Measurements from ENCODE around the gene CLK3.
A peak's percentile ranks its signal among the peaks of the same experiment; 100 is the strongest.
"Not testable (repeated sequence)": the region's sequence is repeated elsewhere in the genome, so short reads cannot be mapped to it uniquely, and the experiment has no call there.

CLK3 gene

GRCh38 chr15:74628199-74628598 is 12.6 kb downstream of the CLK3 start:
- Histone ChIP-seq H3K27me3 (no peaks in the 10 kb centered on the region), H3K36me3 (peaks cover 100% of the 10 kb centered on the region), H3K4me1 (ENCODE audit: control insufficient read depth in 1 of 2, insufficient read depth in 1 of 2, low read depth in 1 of 2, low read length in 1 of 2) (no peaks in the 10 kb centered on the region), H3K9me3 (no peaks in the 10 kb centered on the region), H3K27ac (no peak overlapping the region), H3K4me3 (ENCODE audit: low read depth in 1 of 2, low read length in 1 of 2) (no peak overlapping the region)
- TF ChIP-seq CTCF (IDR thresholded peaks at IDR 0.05), result no peak

DNA sequence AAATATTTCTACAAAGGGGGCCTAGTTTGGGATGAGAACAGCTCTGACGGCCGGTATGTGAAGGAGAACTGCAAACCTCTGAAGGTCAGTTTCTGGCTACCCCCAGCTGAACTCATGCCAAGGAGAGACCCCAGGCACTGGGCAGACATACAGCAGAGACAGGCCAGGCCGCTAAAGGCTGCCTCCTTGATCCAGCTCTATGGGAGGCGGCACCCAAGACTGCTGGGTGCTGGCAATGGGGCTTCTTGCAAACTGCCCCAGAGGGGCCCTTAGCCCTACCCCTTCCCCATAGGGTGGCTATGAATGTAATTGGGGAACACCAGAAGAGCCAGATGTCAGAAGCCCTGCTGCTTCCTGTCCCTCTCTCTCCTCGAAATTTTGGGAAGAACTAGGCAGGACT is 13.3 kb downstream of the CLK3 start:
- Histone ChIP-seq H3K36me3 (peaks cover 100% of the 10 kb centered on the region), H3K27me3 (no peaks in the 10 kb centered on the region), H3K4me1 (ENCODE audit: control insufficient read depth in 1 of 2, insufficient read depth in 1 of 2, low read depth in 1 of 2, low read length in 1 of 2) (no peaks in the 10 kb centered on the region), H3K9me3 (no peaks in the 10 kb centered on the region), H3K27ac (no peak overlapping the region), H3K4me3 (ENCODE audit: low read depth in 1 of 2, low read length in 1 of 2) (no peak overlapping the region)
- TF ChIP-seq CTCF (IDR thresholded peaks at IDR 0.05), result no peak

DNA sequence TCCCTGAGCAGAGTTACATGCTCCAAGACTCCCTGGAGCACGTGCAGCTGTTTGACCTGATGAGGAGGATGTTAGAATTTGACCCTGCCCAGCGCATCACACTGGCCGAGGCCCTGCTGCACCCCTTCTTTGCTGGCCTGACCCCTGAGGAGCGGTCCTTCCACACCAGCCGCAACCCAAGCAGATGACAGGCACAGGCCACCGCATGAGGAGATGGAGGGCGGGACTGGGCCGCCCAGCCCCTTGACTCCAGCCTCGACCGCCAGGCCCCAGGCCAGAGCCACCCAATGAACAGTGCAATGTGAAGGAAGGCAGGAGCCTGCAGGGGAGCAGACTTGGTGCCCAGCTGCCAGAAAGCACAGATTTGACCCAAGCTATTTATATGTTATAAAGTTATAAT is 14.1 kb downstream of the CLK3 start:
- not testable (repeated sequence) for H3K27me3 ChIP-seq, H3K27ac ChIP-seq
- H3K36me3 ChIP-seq, result peaks cover 99% of the 10 kb centered on the region

GRCh38 chr15:74630284-74631086 is 14.8 kb downstream of the CLK3 start:
- no peaks in the 10 kb centered on the region for H3K9me3 ChIP-seq
- no peak for TF ChIP-seq CTCF (IDR thresholded peaks at IDR 0.05)
- H3K4me1 ChIP-seq (ENCODE audit: control insufficient read depth in 1 of 2, insufficient read depth in 1 of 2, low read depth in 1 of 2, low read length in 1 of 2), result peaks cover 4 to 5% of the 10 kb centered on the region in 2 experiments
- peaks cover 99% of the 10 kb centered on the region for H3K36me3 ChIP-seq
- H3K27me3 ChIP-seq, result no peaks in the 10 kb centered on the region
- H3K4me3 ChIP-seq (ENCODE audit: low read depth in 1 of 2, low read length in 1 of 2), result no peak overlapping the region
- H3K27ac ChIP-seq, result peak overlapping the region; percentile 22

More for the DNA sequence above, 14.1 kb downstream of the CLK3 start:
- H3K4me1 ChIP-seq (ENCODE audit: control insufficient read depth in 1 of 2, insufficient read depth in 1 of 2, low read depth in 1 of 2, low read length in 1 of 2); H3K9me3 ChIP-seq; H3K4me3 ChIP-seq (ENCODE audit: low read depth in 1 of 2, low read length in 1 of 2): not testable (repeated sequence)

- peak overlapping the region; percentile 22 for H3K27ac ChIP-seq
- no peaks in the 10 kb centered on the region for H3K27me3 ChIP-seq
- no peaks in the 10 kb centered on the region for H3K9me3 ChIP-seq
- peaks cover 99% of the 10 kb centered on the region for H3K36me3 ChIP-seq
- no peak for TF ChIP-seq CTCF (IDR thresholded peaks at IDR 0.05)
- H3K4me1 ChIP-seq (ENCODE audit: control insufficient read depth in 1 of 2, insufficient read depth in 1 of 2, low read depth in 1 of 2, low read length in 1 of 2), result peaks cover 9 to 11% of the 10 kb centered on the region in 2 experiments
- H3K4me3 ChIP-seq (ENCODE audit: low read depth in 1 of 2, low read length in 1 of 2), result no peak overlapping the region
Measured at GRCh38 chr15:74631087-74631385, 15.4 kb downstream of the CLK3 start.

GRCh38 chr15:74631408-74631807 is 15.8 kb downstream of the CLK3 start:
- no peak overlapping the region for H3K4me3 ChIP-seq (ENCODE audit: low read depth in 1 of 2, low read length in 1 of 2)
- H3K36me3 ChIP-seq, result peaks cover 99% of the 10 kb centered on the region
- no peak for TF ChIP-seq CTCF (IDR thresholded peaks at IDR 0.05)
- H3K27ac ChIP-seq, result peak overlapping the region; percentile 22
- peaks cover 13 to 14% of the 10 kb centered on the region in 2 experiments for H3K4me1 ChIP-seq (ENCODE audit: control insufficient read depth in 1 of 2, insufficient read depth in 1 of 2, low read depth in 1 of 2, low read length in 1 of 2)
- no peaks in the 10 kb centered on the region for H3K9me3 ChIP-seq
- no peaks in the 10 kb centered on the region for H3K27me3 ChIP-seq
